Liver (tissue), 9 donors: ENCODE results near the gene TCEA3. TPM values are rescaled to one million over a fixed set of nuclear protein-coding genes. Genes with fewer than 3 reads are reported as not detected.

Experiments
- DNase-seq: peaks from one replicate; pipeline ENCODE4 v3.0.0-alpha.2; 2017; ENCODE audit warnings: low spot score
- H3K27ac ChIP-seq, 2 donors: one replicate each; pipeline ENCODE4 v1.7.0; 2013; ENCODE audit warnings: inconsistent platforms in 2 of 2, low read length in 2 of 2, control low read depth in 1 of 2, low read depth in 1 of 2, mild to moderate bottlenecking in 1 of 2
- H3K27me3 ChIP-seq, 4 donors: one replicate each; pipeline versions ENCODE4 v1.6.1 to v1.7.0; 2013; ENCODE audit warnings: low read length in 3 of 4, inconsistent platforms in 1 of 4, mild to moderate bottlenecking in 1 of 4, moderate library complexity in 1 of 4; ENCODE audit not compliant: control insufficient read depth in 4 of 4, insufficient read depth in 4 of 4
- H3K36me3 ChIP-seq, 4 donors: one replicate each; pipeline versions ENCODE4 v1.6.1 to v1.7.0; 2013; ENCODE audit warnings: low read length in 3 of 4, mild to moderate bottlenecking in 3 of 4, low read depth in 1 of 4, moderate library complexity in 1 of 4; ENCODE audit not compliant: control insufficient read depth in 4 of 4, insufficient read depth in 3 of 4
- H3K4me1 ChIP-seq, 4 donors: one replicate each; pipeline versions ENCODE4 v1.6.1 to v1.7.0; 2013; ENCODE audit warnings: low read length in 3 of 4, mild to moderate bottlenecking in 3 of 4, moderate library complexity in 1 of 4; ENCODE audit not compliant: control insufficient read depth in 4 of 4, insufficient read depth in 4 of 4
- H3K4me3 ChIP-seq, 3 donors: one replicate each; pipeline versions ENCODE4 v1.6.1 to v1.7.0; 2013; ENCODE audit warnings: low read length in 3 of 3, control low read depth in 1 of 3, low read depth in 1 of 3, mild to moderate bottlenecking in 1 of 3
- H3K9ac ChIP-seq, 2 donors: one replicate each; pipeline ENCODE4 v1.7.0; 2013; ENCODE audit warnings: low read length in 2 of 2, mild to moderate bottlenecking in 2 of 2, moderate library complexity in 2 of 2, control low read depth in 1 of 2, low read depth in 1 of 2
- H3K9me3 ChIP-seq, 4 donors: one replicate each; pipeline versions ENCODE4 v1.6.1 to v1.7.0; 2013; ENCODE audit warnings: low read length in 3 of 4; ENCODE audit not compliant: control insufficient read depth in 4 of 4
- FOXA1 ChIP-seq: IDR thresholded peaks from 2 replicates; pipeline ENCODE4 v1.6.1; 2016; ENCODE audit warnings: antibody characterized with exemption
- FOXA2 ChIP-seq: IDR thresholded peaks from 2 replicates; pipeline ENCODE4 v1.6.1; 2016; ENCODE audit warnings: antibody characterized with exemption
- GABPA ChIP-seq, 2 donors: IDR thresholded peaks in 1 of 2; conservative IDR thresholded peaks in 1 of 2; 2 replicates each; pipeline ENCODE4 v1.6.1; 2016; ENCODE audit warnings: antibody characterized with exemption in 2 of 2, mild to moderate bottlenecking in 1 of 2, moderate library complexity in 1 of 2
- HNF4A ChIP-seq, 2 donors: conservative IDR thresholded peaks; 2 replicates each; pipeline ENCODE4 v1.6.1; 2016; ENCODE audit warnings: antibody characterized with exemption in 2 of 2, mild to moderate bottlenecking in 2 of 2
- HNF4G ChIP-seq: IDR thresholded peaks from 2 replicates; pipeline ENCODE4 v1.6.1; 2016; ENCODE audit warnings: antibody characterized with exemption
- JUND ChIP-seq, 2 donors: IDR thresholded peaks; 2 replicates each; pipeline ENCODE4 v1.6.1; 2016; ENCODE audit warnings: antibody characterized with exemption in 2 of 2
- MAX ChIP-seq: IDR thresholded peaks from 2 replicates; pipeline ENCODE4 v1.6.1; 2016; ENCODE audit warnings: antibody characterized with exemption
- NR2F2 ChIP-seq: IDR thresholded peaks from 2 replicates; pipeline ENCODE4 v1.6.1; 2016; ENCODE audit warnings: antibody characterized with exemption
- RAD21 ChIP-seq, 2 donors: IDR thresholded peaks; 2 replicates each; pipeline ENCODE4 v1.6.1; 2016; ENCODE audit warnings: antibody characterized with exemption in 2 of 2, mild to moderate bottlenecking in 2 of 2
- REST ChIP-seq: IDR thresholded peaks from 2 replicates; pipeline ENCODE4 v1.6.1; 2016; ENCODE audit warnings: antibody characterized with exemption, mild to moderate bottlenecking
- RXRA ChIP-seq, 2 donors: IDR thresholded peaks; 2 replicates each; pipeline ENCODE4 v1.6.1; 2017 to 2018; ENCODE audit warnings: antibody characterized with exemption in 2 of 2, mild to moderate bottlenecking in 1 of 2
- SP1 ChIP-seq: IDR thresholded peaks from 2 replicates; pipeline ENCODE4 v1.6.1; 2018; ENCODE audit warnings: antibody characterized with exemption, mild to moderate bottlenecking
- TAF1 ChIP-seq: conservative IDR thresholded peaks from 2 replicates; pipeline ENCODE4 v1.6.1; 2016; ENCODE audit warnings: antibody characterized with exemption, mild to moderate bottlenecking
- YY1 ChIP-seq: IDR thresholded peaks from 2 replicates; pipeline ENCODE4 v1.6.1; 2016; ENCODE audit warnings: antibody characterized with exemption, mild to moderate bottlenecking
- ZBTB33 ChIP-seq: IDR thresholded peaks from 2 replicates; pipeline ENCODE4 v1.6.1; 2016; ENCODE audit warnings: antibody characterized with exemption
- WGBS: extraction: QIAGEN DNeasy Blood & Tissue Kit; methylation state at CpG from one replicate; pipeline ENCODE4 v1.1.7; 2013; 5-methylcytosine and 5-hydroxymethylcytosine counted together
- polyA plus RNA-seq, 2 donors: library from polyadenylated mRNA; stranded (reverse) in 1 of 2; unstranded in 1 of 2; fragments of 200-250 nt in 1 of 2; fragments of >200 nt in 1 of 2; fragmentation: Nextera tagmentation in 1 of 2; extraction: Ambion mirVana in 1 of 2; gene quantifications; one replicate each; pipeline versions ENCODE4 v1.2.1 to v1.2.3, GENCODE V29; 2013 to 2015
- total RNA-seq, 2 donors: library from RNA; depleted of rRNA; stranded (reverse); fragments of >200 nt; gene quantifications; one replicate each; pipeline ENCODE4 v1.2.3, GENCODE V29; 2014
- TF ChIP-seq, protein P1 (sequence below): fragments of 150-350 bp; IDR thresholded peaks from 2 replicates; pipeline ENCODE4 v1.5.1; 2017; ENCODE audit warnings: improper control_type of control experiment, low read depth, low read length; ENCODE audit not compliant: missing input control
- TF ChIP-seq, protein P2 (sequence below): IDR thresholded peaks from 2 replicates; pipeline ENCODE4 v1.6.1; 2016; ENCODE audit warnings: antibody characterized with exemption
- donor health status: healthy.
- donor health status: healthy.
- donor health status: healthy.
- donor health status: healthy.
- donor health status: healthy.

TCEA3 gene
- total and polyA plus RNA-seq, 4 donors, result 29.6 to 142 (median 47.6) TPM

- Histone ChIP-seq H3K27me3 (no peaks in the 10 kb centered on the region), H3K9me3 (no peaks in the 10 kb centered on the region), H3K36me3 (peaks cover 2 to 44% (median 12%) of the 10 kb centered on the region in 4 donors), H3K27ac (peak overlapping the region; percentile 2 to 36), H3K4me1 (peaks cover 7 to 10% (median 8%) of the 10 kb centered on the region in 4 donors), H3K4me3 (no peak overlapping the region), H3K9ac (no peak overlapping the region)
- TF ChIP-seq FOXA2 (no peak), RAD21 (IDR thresholded peaks at IDR 0.05) (no peak), HNF4A (conservative IDR thresholded peaks at IDR 0.05) (no peak), JUND (IDR thresholded peaks at IDR 0.05) (no peak), FOXA1 (no peak), ZBTB33 (no peak), NR2F2 (no peak), TAF1 (no peak), SP1 (no peak), REST (no peak), HNF4G (no peak), GABPA (IDR thresholded peaks at IDR 0.05 in 1 of 2, conservative IDR thresholded peaks at IDR 0.05 in 1 of 2) (no peak), YY1 (no peak), MAX (no peak), RXRA (IDR thresholded peaks at IDR 0.05) (no peak)
- TF ChIP-seq, protein P1, sequence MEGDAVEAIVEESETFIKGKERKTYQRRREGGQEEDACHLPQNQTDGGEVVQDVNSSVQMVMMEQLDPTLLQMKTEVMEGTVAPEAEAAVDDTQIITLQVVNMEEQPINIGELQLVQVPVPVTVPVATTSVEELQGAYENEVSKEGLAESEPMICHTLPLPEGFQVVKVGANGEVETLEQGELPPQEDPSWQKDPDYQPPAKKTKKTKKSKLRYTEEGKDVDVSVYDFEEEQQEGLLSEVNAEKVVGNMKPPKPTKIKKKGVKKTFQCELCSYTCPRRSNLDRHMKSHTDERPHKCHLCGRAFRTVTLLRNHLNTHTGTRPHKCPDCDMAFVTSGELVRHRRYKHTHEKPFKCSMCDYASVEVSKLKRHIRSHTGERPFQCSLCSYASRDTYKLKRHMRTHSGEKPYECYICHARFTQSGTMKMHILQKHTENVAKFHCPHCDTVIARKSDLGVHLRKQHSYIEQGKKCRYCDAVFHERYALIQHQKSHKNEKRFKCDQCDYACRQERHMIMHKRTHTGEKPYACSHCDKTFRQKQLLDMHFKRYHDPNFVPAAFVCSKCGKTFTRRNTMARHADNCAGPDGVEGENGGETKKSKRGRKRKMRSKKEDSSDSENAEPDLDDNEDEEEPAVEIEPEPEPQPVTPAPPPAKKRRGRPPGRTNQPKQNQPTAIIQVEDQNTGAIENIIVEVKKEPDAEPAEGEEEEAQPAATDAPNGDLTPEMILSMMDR, result no peak
- TF ChIP-seq, protein P2, sequence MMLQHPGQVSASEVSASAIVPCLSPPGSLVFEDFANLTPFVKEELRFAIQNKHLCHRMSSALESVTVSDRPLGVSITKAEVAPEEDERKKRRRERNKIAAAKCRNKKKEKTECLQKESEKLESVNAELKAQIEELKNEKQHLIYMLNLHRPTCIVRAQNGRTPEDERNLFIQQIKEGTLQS, result no peak
- WGBS, result 87% methylated on average over 4 of the region's 4 CpGs
- no peak for DNase-seq
Measured at GRCh38 chr1:23403355-23403734, 21.2 kb downstream of the TCEA3 start.

GRCh38 chr1:23403038-23403336 lies 21.6 kb downstream of the TCEA3 start:
- no peaks in the 10 kb centered on the region for H3K9me3 ChIP-seq
- no peak overlapping the region for H3K4me3 ChIP-seq
- H3K4me1 ChIP-seq, result peaks cover 7 to 10% (median 8%) of the 10 kb centered on the region in 4 donors
- no peak overlapping the region for H3K9ac ChIP-seq
- H3K36me3 ChIP-seq, result peaks cover 0 to 43% (median 11%) of the 10 kb centered on the region in 4 donors
- TF ChIP-seq JUND (IDR thresholded peaks at IDR 0.05) (peak in 1 of 2 donors; percentile 47), ZBTB33 (no peak), TAF1 (no peak), GABPA (IDR thresholded peaks at IDR 0.05 in 1 of 2, conservative IDR thresholded peaks at IDR 0.05 in 1 of 2) (no peak)
- TF ChIP-seq, protein P1, result no peak
- peak overlapping the region in 1 of 2 donors; percentile 2 for H3K27ac ChIP-seq
- no peak for DNase-seq
- 50% methylated on average over 6 of the region's 6 CpGs for WGBS
- H3K27me3 ChIP-seq, result no peaks in the 10 kb centered on the region
